Measurements from ENCODE around the gene FAF1.
"Not testable (repeated sequence)": the region's sequence is repeated elsewhere in the genome, so short reads cannot be mapped to it uniquely, and the experiment has no call there.

The FAF1 gene

GRCh38 chr1:50562106-50562505 lies 398.0 kb downstream of the FAF1 start:
- ATAC-seq = no peak
- no peak for DNase-seq

GRCh38 chr1:50559421-50559820 lies 400.6 kb downstream of the FAF1 start:
- no peak for DNase-seq
- no peak for ATAC-seq

GRCh38 chr1:50553921-50554320 lies 406.1 kb downstream of the FAF1 start:
- ATAC-seq = no peak
- DNase-seq = no peak

- ATAC-seq (no peak), DNase-seq (no peak)
These were observed 411.8 kb downstream of the FAF1 start for GRCh38 chr1:50548243-50548642.

- ATAC-seq (no peak), DNase-seq (no peak)
These were observed 417.7 kb downstream of the FAF1 start for GRCh38 chr1:50542362-50542761.

GRCh38 chr1:50538476-50538875 lies 421.6 kb downstream of the FAF1 start:
- DNase-seq (no peak), ATAC-seq (no peak)

GRCh38 chr1:50531601-50532000 lies 428.5 kb downstream of the FAF1 start:
- ATAC-seq (no peak), DNase-seq (no peak)

- DNase-seq (no peak), ATAC-seq (no peak)
These were observed 429.0 kb downstream of the FAF1 start for GRCh38 chr1:50531027-50531426.

GRCh38 chr1:50529510-50529909 lies 430.6 kb downstream of the FAF1 start:
- ATAC-seq = no peak
- no peak for DNase-seq

GRCh38 chr1:50527987-50528320 lies 432.1 kb downstream of the FAF1 start:
- DNase-seq, ATAC-seq: not testable (repeated sequence)

GRCh38 chr1:50527249-50527986 lies 432.6 kb downstream of the FAF1 start:
- DNase-seq (no peak), ATAC-seq (no peak)

GRCh38 chr1:50526431-50526830 lies 433.6 kb downstream of the FAF1 start:
- DNase-seq = no peak
- no peak for ATAC-seq

- DNase-seq (no peak), ATAC-seq (no peak)
These were observed 436.5 kb downstream of the FAF1 start for GRCh38 chr1:50523548-50523947.

GRCh38 chr1:50522691-50523342 lies 437.2 kb downstream of the FAF1 start:
- DNase-seq (no peak), ATAC-seq (no peak)

GRCh38 chr1:50521703-50522102 lies 438.4 kb downstream of the FAF1 start:
- DNase-seq = no peak
- ATAC-seq = no peak

GRCh38 chr1:50517488-50517887 lies 442.6 kb downstream of the FAF1 start:
- ATAC-seq = no peak
- DNase-seq = no peak

GRCh38 chr1:50516056-50516455 lies 444.0 kb downstream of the FAF1 start:
- no peak for ATAC-seq
- DNase-seq = no peak

GRCh38 chr1:50508040-50508586 lies 452.0 kb downstream of the FAF1 start:
- ATAC-seq = no peak

GRCh38 chr1:50505427-50505826 lies 454.6 kb downstream of the FAF1 start:
- no peak for DNase-seq
- no peak for ATAC-seq

More at GRCh38 chr1:50508040-50508586, 452.0 kb downstream of the FAF1 start:
- no peak for DNase-seq

GRCh38 chr1:50503515-50503914 lies 456.6 kb downstream of the FAF1 start:
- ATAC-seq (no peak), DNase-seq (no peak)

GRCh38 chr1:50502147-50502546 lies 457.9 kb downstream of the FAF1 start:
- DNase-seq (no peak), ATAC-seq (no peak)

GRCh38 chr1:50497007-50497406 lies 463.1 kb downstream of the FAF1 start:
- ATAC-seq (no peak), DNase-seq (no peak)

- DNase-seq (no peak), ATAC-seq (no peak)
These were observed 466.4 kb downstream of the FAF1 start for GRCh38 chr1:50493710-50494109.

- DNase-seq (no peak), ATAC-seq (no peak)
These were observed 467.9 kb downstream of the FAF1 start for GRCh38 chr1:50492142-50492541.
